Globus pallidus (tissue), 1 donor: ENCODE data around the gene PLA2G1B.

Source experiments
- DNase-seq: peaks from one replicate; pipeline ENCODE4 v3.0.0-alpha.2; 2015; ENCODE audit warnings: low spot score

Gene PLA2G1B

DNA sequence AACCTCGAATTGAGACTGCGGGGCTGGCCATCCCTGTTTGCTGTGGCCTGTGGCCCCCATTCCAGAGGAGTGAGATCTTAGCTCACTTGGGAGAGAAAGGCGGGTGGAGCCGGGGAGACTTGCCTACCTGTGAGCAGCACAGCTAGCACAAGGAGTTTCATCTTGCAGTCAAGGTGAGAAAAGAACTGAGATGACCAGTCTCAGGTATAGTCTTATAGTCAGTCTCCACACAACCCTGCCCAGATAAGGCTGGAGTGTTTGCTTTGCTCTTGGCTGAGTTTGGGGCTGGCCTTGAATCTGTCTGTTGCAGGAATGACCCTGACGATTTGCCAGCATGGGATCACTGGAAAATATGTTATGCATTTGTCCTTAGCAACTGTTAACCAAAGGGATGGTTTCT lies at the start of gene PLA2G1B:
TSS of gene PLA2G1B (minus strand) at position 187 of the 400 bp plus-strand sequence. CDS start at position 161, 26 bp downstream.
- DNase-seq: no peak

DNA sequence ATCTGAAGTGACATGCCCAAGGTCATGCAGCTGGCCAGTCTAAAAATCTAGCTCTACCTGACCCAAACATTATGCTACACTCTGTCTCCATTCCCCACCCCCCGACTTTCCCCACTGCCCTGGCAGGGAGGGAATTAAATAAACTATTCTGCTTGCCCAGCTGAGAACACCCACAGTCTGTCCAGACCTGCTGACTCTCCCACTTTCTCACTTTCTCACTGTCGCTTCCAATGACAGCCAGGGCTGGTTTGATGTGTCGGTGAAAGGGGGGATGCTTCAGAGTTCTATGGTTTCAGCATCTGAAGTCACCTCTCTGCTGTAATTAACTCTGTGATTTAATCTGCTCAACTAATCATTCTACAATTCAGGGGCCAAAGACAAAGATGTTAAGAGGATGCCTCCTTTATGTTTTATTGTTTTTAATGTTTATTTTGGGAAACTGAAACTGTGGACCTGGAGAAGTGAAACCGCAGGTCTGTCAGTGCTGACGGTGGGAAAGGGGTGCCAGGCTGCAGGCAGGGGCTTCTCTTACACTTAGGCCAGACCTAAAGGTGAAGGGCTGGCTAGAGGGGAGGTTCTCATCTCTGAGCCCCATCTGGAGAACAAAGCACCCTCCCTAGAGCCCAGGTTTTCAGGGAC lies 49.5 kb upstream of the PLA2G1B start:
- DNase-seq: no peak

DNA sequence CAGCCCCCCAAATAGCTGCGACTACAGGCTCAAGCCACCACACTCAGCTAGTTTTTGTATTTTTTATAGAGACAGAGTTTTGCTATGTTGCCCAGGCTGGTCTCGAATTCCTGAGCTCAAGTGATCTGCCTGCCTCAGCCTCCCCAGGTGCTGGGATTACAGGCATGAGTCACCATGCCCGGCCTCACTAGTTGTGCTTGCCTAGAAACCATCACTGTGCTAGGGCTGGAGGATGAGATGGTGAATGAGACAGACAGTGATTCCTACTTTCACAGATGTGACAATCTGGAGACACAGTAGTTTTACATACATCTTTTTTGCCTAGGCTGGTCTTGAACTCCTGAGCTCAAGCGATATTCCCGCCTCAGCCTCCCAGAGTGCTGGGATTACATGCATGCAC lies 48.8 kb upstream of the PLA2G1B start:
- no peak for DNase-seq

DNA sequence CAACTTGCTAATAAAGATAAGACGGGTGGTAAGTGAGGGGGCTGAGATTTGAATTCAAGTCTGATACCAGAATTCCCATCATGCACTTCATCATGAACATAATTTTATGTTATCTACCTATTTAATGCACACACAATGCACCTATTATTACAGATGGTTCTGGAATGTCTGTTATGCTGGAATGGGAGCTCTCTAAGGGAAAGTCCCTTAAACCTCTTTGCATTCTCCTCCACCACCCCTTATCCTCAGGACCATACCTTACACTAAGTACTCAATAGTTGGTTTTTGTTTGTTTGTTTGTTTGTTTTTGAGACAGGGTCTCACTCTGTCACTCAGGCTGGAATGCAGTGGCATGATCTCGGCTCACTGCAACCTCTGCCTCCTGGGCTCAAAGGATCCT lies 48.4 kb upstream of the PLA2G1B start:
- DNase-seq: no peak

DNA sequence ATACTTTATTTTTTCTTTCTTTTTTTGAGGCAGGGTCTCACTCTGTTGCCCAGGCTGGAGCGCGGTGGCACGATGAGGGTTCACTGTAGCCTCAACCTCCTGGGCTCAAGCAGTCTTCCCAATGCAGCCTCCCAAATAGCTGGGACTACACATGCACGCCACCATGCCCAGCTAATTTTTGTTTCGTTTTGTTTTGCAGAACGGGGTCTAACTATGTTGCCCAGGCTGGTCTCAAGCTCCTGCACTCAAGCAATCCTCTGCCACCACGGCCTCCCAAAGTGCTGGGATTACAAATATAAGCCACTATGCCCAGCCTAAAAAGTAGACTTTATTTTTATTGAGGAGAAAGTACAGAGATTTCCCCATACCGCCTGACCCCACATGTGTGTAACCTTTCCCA lies 46.1 kb upstream of the PLA2G1B start:
- DNase-seq: no peak

DNA sequence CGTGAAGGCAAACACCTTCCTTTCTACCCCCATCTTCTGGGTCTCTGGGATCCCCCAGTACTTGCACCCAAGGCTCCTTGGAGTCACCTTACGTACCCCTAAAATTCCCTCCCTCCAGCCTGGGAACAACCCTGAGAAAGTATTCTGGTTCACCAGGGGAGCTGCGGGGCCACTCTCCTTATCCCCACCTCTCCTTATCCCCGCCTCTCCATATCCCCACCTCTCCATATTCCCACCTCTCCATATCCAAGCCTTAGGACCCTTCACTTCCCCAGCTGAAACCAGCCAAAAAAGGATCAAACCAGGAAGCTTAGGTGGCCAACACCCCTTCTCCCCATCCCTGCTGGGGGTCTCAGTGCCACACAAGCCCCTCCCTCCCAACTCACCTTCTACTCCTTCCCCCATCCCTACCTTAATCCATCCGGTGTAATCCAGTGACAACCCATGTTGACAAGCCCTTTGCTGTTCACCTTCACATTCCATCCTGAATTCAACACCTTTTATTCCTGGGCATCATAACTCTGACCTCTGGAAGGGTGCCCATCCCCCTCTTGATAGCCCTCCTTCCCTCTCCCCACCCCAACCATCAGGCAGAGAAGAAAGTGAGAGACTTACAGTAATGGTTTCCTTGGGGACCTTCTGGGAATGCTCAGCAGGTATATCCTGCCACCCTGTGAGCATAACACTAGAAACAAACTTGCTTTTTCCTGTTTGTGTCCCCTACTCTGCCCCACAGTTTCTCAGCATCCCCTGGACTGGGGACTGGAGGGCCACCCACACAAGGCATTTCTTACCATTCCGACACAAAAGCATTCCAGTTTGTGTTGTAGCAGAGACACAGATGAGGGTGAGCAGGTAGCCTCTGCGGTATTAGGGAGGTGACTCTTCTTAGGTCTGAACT lies 43.0 kb upstream of the PLA2G1B start:
- no peak for DNase-seq

DNA sequence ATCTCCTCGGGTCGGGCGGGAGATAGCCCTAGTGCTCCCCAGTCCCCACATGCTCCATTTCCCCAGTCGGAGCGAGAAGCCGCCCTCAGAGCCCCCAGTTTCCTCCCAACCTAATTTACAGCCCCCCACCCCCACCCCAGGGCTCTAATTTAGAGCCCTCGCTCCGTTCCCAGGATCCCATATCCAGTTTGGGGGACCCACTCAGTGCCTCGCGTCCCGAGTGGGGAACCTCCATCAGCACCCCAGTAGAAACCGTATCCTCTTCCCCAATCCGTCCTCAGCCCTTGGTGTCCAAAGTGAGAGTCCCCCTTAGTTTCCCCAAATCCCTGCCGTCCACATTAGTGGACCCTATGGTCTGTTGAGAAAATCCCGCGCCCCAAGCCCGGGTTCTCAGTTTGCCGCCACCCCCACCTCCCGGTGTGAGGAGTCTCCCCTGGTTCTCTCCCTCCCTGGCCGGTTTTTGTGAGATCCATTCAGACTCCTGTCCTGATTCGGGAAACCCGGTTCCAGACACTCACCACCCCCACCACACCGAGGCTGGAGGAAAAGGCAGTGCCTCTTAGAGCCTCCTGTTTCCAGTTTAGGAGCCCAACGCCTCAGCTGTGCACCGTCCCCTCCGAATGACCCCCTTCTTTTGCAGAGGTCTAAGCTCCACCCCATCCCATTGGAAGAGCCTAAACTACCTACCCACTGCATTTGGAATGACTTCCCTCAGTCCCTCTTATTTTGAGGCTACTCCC lies 42.2 kb upstream of the PLA2G1B start:
- no peak for DNase-seq

DNA sequence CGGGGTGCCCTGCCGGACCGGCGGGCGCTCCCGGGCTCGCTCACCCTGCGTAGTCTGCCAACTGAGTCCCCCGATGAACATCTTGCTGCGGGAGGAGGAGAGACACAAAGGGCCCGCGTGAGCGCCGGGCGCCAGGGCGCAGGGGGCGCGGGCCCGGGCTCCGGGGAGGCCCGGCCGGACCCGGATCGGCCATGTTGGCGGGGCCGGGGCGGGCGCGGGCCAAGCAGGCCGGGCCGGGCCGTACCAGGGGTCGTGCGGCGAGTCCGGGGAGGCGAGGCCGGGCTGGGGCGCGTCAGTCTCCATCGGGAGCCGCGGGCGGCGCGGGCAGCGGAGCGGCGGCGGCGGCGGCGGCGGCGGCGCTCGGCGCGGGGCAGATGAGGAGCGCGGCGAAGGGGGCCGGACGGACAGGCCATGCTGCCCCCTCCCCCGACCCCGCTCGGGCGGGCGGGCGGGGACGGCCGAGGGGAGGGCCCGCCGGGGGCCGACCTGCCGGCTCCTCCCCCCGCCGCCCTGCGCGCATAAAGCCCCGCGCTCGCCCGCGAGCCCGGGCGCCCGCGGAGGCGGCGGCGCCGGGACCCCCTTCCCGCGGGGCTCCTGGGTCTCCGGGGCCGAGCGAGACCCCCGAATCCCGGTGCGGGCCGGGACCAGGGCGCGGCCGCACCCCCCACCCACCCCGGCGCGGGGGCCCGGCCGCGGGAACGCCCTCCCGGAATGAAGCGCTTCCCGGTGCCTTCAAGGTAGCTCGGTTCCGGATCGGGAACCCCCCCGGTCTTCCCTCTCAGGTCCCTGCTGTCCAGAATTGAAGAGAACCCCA lies 41.4 kb upstream of the PLA2G1B start, which contains the start of gene MSI1:
TSS of gene MSI1 (minus strand) at position 376 of the 814 bp plus-strand sequence. CDS start at position 303, 73 bp downstream.
- no peak for DNase-seq

DNA sequence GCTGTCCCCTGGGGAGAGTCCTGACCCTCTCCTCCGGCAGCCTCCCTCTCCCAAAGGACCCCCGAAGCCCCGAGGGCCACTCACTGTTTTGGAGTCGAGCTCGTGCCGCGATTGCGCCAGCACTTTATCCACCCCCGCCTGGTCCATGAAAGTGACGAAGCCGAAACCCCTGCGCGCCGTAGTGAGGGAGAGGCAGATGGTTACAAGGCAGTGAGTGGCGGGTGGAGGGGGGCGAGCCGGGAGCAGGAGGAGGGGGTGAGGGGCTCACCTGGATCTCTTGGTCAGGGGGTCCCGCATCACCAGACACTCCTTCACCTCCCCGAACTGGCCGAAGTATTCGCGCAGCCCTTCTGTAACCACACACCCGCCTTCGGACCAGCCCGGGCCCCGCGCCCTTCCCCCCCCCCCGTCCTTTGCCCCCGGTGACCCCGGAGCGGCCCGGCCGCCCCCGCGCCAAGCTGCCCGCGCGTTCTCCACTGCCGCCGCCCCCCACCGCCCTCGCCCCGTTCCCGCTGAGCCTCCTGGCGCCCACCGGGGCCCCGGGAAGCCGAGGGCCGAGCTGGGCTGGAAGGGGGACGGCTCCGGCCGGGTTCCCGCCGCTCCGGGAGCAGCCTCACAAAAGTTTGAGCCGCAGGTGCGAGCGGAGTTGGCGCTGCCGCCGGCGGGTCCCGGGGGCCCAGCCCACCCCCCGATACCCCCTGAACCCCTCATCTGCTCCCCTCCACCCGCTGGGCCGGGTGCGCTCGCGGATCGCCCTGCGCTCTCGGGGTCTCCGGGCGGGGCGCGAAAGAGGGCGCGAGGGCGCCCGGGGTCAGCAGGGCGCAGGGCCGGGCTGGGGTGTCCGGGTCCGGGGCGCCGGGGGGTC lies 40.6 kb upstream of the PLA2G1B start:
- no peak for DNase-seq

DNA sequence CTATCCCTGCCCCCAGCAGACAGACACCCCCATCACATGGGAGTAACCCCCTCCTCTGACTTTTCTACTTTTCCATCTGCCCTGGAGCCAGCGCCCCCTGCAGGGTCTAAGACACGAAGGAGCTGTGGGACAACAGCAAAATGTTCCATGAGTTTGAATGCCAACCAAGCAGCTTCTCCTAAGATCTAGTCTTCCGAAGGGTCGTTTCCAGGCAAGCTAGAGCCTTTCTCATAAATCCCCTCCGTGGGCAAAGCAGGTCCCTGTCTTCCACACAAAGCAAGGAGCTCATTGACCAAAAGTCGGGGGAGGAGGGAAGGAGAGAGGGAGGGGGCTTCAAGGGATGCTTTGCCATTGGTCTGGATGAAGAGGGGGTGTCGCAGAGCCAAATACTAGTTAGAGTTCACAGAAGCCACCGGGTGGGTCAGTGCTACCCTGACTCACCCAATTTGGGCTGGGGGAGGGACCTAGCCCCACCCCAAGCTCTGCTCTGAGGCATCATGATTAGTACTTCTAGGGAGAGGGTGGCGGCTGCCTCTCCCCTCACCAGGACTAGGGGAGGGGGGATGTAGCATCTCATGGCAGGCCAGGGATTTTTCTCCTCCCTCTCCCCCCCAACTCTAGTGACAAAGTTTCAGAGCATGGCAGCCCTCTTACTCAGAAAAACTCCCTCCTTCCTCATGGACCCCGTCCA lies 39.8 kb upstream of the PLA2G1B start:
- no peak for DNase-seq

DNA sequence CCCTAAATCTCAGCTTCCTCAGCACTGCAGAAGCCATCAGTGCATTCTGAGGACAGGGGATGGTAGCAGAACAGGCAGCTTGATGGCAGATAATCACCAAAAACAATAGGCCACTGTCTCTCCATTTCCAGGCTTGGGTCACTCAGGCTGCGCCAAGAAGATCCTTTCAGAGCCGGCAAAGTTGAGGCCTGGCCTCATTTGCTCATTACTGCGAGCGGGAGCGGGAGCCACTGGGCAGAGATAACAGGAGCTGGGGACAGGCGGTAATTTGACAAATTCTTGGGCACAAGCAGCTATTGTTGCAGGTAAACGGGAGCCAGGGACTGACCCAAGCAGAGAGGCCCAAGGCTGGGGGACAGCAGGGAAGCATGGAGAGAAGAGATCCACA lies 39.3 kb upstream of the PLA2G1B start:
- DNase-seq: no peak

DNA sequence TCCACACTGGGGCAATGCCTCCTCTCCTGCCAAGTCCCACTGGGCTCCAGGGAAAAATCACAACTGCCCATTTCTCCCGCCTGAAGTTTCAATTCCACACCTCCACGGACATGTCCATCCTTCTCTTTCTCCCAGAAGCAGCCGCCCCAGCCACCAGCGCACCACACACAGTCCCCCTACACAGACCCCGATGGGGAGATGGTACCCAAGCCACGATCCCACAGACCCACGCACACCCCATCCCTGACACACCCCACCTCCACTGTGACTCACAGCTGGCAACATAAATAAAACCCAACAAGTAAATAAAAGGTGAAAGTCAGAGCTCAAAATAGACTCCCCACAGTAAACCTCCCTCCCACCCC lies 38.7 kb upstream of the PLA2G1B start:
- no peak for DNase-seq

DNA sequence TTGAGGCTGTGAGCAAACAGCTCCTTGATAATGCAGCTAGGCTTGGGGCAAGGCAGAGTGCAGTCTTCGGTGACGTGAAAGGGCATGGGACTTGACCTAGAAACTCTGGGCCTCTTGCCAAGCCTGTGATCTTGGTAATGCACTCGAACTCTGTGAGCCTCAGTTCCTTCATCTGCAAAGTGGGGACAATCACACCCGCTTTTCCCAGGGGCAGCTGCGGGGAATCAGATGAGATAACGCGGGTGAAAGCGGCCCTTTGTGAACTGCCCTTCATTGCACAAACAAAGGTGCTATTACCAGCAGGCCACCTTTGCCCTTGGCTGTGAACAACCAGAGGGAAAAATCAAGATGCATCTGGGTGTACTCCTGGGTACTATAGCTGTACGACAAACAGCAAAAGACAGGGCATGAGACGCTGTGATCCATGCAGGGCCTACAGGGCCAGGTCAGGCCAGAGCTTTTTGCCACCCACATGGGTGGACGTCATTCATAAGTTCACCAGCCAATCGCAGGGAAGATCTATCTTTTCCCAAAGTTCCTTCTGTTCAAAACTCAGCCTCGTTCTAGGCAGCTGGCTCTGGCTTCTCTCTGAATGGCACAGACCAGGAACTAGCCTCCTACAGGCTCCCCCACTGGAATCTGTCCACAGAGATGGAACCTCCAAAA lies 38.2 kb upstream of the PLA2G1B start:
- no peak for DNase-seq

DNA sequence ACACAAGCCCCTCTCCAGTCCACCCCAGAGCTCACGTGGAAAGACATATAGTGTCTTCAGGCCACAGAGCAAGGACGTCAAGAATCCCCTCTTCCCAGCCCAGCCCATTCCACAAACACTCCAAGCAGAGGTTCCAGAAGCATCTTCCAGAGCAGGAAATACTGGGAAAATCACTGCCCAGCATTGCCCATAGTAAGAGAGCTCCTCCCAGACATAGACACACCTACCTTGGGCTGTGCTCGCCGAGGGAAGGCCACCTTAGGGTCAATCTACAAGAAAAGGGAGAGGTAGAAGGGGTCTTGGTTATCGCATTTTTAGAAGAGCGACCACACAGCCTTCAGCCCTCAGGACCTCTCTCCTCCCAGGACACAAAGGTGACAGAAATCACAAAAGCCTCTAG lies 36.9 kb upstream of the PLA2G1B start:
- DNase-seq: no peak

DNA sequence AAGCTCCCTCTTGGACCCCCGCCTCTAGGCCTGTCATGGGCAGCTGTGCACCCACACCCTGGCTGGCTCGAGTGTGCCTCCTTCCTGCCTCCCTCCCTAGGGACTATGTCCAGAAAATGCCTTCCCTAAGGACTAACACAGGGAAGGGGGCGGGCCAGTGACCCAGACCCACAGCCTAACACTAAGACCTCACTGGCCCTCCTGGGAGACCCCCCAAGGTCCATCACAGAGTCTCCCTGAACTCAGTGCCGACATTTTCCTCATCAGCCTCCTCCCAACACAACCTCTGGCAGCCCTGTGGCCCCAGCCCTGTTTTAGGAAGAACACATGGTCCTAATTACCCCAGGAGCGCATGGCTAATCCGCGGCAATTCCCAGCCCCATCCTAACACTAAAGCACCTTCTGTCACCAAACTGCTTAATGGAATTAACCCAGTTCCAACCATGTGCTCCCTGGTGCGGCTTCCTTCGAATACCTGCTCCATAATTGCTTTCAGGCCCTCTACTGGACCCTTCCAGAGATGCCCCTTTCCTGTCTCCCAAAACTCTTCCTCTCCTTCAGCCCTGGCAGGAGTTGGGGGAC lies 35.8 kb upstream of the PLA2G1B start:
- no peak for DNase-seq

DNA sequence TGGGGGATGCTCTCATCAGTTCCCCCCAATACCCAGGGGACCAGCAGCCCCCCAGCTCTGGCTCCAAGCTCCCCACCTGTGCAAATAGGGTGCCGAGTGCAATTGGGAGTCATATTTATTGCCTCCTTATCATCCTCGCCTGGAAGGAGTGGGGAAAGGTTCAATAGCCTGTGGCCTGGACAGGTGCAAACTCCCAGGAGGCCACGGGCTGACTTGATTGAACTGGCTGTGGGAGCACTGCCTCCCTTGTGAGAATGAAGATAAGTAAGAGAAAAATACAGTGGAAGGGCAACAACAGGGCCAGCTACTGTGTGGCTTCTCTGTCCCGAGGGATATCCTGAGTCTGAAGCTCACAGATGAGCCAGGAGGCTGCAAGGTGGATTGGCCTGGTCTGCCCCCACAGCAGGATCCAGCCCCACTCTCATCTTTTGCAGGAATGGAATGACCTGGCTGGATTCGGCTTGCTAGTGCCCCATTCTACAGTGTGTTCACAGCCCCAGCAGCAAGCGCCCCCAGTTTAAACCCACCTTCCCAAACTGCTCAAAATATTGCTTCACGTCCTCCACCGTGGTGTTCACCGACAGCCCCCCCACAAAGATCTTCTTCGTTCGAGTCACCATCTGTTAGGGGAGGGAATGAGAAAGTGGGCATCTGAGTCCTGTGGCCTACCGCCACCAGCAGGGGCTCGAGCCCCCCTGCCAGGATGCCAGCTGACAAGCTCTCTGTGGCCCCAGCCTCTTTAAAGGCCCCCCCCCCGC lies 35.1 kb upstream of the PLA2G1B start:
- DNase-seq: no peak

DNA sequence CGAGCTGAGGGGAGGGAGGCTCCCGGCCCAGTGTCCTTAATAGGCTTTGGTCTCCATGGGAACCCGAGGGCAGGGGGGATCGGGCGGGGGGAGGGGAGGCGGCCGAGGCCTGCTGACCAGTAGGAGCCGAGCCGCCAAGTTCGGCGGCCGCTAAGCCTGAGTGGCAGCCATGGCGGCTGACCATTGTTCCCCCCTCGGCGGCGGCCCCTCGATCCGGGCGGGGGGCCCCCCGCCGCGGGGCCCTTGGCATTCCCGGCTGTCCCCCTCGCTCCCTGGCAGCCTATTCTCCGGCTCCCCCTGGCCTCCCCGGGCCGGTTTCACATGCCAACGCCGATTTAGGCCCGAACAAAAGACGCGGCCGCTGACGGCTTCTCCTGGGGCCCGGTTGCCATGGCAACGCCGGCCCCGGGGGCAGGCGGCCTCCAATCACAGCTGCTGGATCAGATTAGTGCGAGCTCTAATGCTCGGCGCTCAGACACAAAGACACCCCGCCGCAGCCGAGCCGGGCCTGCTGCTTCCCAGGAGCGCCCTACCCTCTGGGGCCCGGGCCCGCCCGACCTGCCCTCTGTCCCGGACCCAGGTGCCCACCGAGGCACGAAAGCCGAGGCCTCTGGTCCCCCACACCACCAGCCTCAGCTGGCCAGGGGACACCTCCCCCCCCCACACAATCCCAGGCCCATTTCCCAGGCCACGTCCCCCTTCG lies 34.1 kb upstream of the PLA2G1B start:
- peak; percentile 84 for DNase-seq

DNA sequence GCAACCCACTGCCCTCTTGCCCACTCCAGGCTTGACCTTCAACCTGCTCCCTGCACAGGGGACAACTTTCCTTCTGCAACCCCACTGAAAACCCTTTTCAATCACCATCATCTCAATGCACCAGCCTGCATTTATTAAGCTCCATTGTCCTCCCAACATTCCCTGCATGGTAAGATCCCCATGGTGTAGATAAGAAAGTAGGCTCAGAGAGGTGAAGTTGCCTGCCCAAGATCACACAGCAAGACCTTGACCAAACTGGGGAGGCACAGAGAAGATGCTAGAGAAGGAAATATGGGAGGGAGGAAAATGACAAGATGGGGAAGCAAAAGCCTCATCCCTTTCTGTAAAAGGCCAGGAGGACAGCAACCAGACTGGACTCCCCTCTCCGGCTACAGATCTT lies 31.5 kb upstream of the PLA2G1B start:
- no peak for DNase-seq
